HEK293 (cell line): ENCODE data around the gene CLP1.

Experiments
- CTCF ChIP-seq: fragments of 450-650 bp; formaldehyde crosslinking; IDR thresholded peaks from 2 replicates; pipeline ENCODE4 v1.5.1; 2016; ENCODE audit warnings: missing biosample characterization, missing genetic modification characterization
- MYNN ChIP-seq: fragments of 450-650 bp; formaldehyde crosslinking; IDR thresholded peaks from 2 replicates; pipeline ENCODE4 v1.5.1; 2016; ENCODE audit warnings: missing biosample characterization, missing genetic modification characterization, borderline replicate concordance
- MZF1 ChIP-seq: fragments of 450-650 bp; formaldehyde crosslinking; IDR thresholded peaks from 2 replicates; pipeline ENCODE4 v1.5.1; 2017; ENCODE audit warnings: missing biosample characterization, missing genetic modification characterization, borderline replicate concordance
- WT1 ChIP-seq: fragments of 450-650 bp; formaldehyde crosslinking; IDR thresholded peaks from 2 replicates; pipeline ENCODE4 v1.5.1; 2016; ENCODE audit warnings: missing biosample characterization, missing genetic modification characterization
- ZEB2 ChIP-seq: fragments of 450-650 bp; formaldehyde crosslinking; IDR thresholded peaks from 2 replicates; pipeline ENCODE4 v1.5.1; 2016; ENCODE audit warnings: missing biosample characterization, missing genetic modification characterization
- ZNF146 ChIP-seq: fragments of 450-650 bp; formaldehyde crosslinking; IDR thresholded peaks from 2 replicates; pipeline ENCODE4 v1.5.1; 2016; ENCODE audit warnings: missing biosample characterization, missing genetic modification characterization
- ZNF324 ChIP-seq: fragments of 450-650 bp; formaldehyde crosslinking; IDR thresholded peaks from 2 replicates; pipeline ENCODE4 v1.5.1; 2016; ENCODE audit warnings: missing biosample characterization, missing genetic modification characterization
- ZNF549 ChIP-seq: fragments of 450-650 bp; IDR thresholded peaks from 2 replicates; pipeline ENCODE4 v1.5.1; 2018; ENCODE audit warnings: missing biosample characterization, missing genetic modification characterization, mild to moderate bottlenecking, inconsistent platforms, moderate library complexity
- ZNF792 ChIP-seq: fragments of 450-650 bp; formaldehyde crosslinking; IDR thresholded peaks from 2 replicates; pipeline ENCODE4 v1.5.1; 2016; ENCODE audit warnings: missing biosample characterization, missing genetic modification characterization
- ZSCAN16 ChIP-seq: fragments of 450-650 bp; formaldehyde crosslinking; IDR thresholded peaks from 2 replicates; pipeline ENCODE4 v1.5.1; 2016; ENCODE audit warnings: missing biosample characterization, missing genetic modification characterization

GRCh38 chr11:57649826-57650738 lies 7.5 kb upstream of the CLP1 start, which contains the start of gene YPEL4:
- TF ChIP-seq ZNF146 (tag by site-specific recombination) (no peak), ZSCAN16 (tag by site-specific recombination) (no peak), ZEB2 (tag by site-specific recombination) (no peak), WT1 (tag by site-specific recombination) (no peak), MZF1 (tag by site-specific recombination) (no peak), MYNN (no peak), ZNF549 (tag by site-specific recombination) (no peak), ZNF324 (tag by site-specific recombination) (no peak), ZNF792 (tag by site-specific recombination) (no peak), CTCF (no peak)
